ENCODE measurements around the gene PRIMPOL.
"Not testable (repeated sequence)": the region's sequence is repeated elsewhere in the genome, so short reads cannot be mapped to it uniquely, and the experiment has no call there.

DNA sequence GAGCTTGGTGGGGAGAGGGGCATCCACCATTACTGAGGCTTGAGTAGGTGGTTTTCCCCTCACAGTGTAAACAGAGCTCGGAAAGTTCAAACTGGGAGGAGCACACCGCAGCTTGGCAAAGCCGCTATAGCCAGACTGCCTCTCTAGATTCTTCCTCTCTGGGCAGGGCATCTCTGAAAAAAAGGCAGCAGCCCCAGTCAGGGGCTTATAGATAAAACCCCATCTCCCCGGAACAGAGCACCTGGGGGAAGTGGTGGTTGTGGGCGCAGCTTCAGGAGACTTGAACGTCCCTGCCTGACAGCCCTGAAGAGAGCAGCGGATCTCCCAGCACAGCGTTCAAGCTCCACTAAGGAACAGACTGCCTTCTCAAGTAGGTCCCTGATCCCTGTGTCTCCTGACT, 48.6 kb upstream of the PRIMPOL start:
- not testable (repeated sequence) for TF ChIP-seq RBM22 (IDR thresholded peaks at IDR 0.05; ENCODE audit: low read depth, low read length, poor library complexity, severe bottlenecking); SMC3 (conservative IDR thresholded peaks at IDR 0.05; ENCODE audit: insufficient read depth, low read depth, low read length); NFIC (IDR thresholded peaks at IDR 0.05); KLF13 (tag; IDR thresholded peaks at IDR 0.05; ENCODE audit: borderline replicate concordance, low read depth); POLR2AphosphoS5 (IDR thresholded peaks at IDR 0.05; ENCODE audit: control insufficient read depth, insufficient read depth, low read depth, low read length); SIRT6 (IDR thresholded peaks at IDR 0.05; ENCODE audit: low read depth, low read length)
- TF ChIP-seq, protein P1, sequence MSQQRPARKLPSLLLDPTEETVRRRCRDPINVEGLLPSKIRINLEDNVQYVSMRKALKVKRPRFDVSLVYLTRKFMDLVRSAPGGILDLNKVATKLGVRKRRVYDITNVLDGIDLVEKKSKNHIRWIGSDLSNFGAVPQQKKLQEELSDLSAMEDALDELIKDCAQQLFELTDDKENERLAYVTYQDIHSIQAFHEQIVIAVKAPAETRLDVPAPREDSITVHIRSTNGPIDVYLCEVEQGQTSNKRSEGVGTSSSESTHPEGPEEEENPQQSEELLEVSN (IDR thresholded peaks at IDR 0.05; ENCODE audit: borderline replicate concordance in 1 of 2, extremely low read depth in 1 of 2, insufficient read depth in 1 of 2, insufficient read length in 1 of 2, low read depth in 1 of 2, low read length in 1 of 2, poor library complexity in 1 of 2, severe bottlenecking in 1 of 2) = not testable (repeated sequence)
- TF ChIP-seq, protein P2, sequence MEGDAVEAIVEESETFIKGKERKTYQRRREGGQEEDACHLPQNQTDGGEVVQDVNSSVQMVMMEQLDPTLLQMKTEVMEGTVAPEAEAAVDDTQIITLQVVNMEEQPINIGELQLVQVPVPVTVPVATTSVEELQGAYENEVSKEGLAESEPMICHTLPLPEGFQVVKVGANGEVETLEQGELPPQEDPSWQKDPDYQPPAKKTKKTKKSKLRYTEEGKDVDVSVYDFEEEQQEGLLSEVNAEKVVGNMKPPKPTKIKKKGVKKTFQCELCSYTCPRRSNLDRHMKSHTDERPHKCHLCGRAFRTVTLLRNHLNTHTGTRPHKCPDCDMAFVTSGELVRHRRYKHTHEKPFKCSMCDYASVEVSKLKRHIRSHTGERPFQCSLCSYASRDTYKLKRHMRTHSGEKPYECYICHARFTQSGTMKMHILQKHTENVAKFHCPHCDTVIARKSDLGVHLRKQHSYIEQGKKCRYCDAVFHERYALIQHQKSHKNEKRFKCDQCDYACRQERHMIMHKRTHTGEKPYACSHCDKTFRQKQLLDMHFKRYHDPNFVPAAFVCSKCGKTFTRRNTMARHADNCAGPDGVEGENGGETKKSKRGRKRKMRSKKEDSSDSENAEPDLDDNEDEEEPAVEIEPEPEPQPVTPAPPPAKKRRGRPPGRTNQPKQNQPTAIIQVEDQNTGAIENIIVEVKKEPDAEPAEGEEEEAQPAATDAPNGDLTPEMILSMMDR (IDR thresholded peaks at IDR 0.05 in 2 of 3, conservative IDR thresholded peaks at IDR 0.05 in 1 of 3; ENCODE audit: insufficient read depth in 2 of 3, low read depth in 1 of 3, low read length in 3 of 3) = not testable (repeated sequence)
- TF ChIP-seq, protein P3, sequence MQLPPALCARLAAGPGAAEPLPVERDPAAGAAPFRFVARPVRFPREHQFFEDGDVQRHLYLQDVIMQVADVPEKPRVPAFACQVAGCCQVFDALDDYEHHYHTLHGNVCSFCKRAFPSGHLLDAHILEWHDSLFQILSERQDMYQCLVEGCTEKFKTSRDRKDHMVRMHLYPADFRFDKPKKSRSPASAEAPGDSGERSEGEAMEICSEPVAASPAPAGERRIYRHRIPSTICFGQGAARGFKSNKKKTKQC (CRISPR knock-in tag; IDR thresholded peaks at IDR 0.05) = not testable (repeated sequence)

All from K562 (cell line).